Stomach (tissue), 9 donors: ENCODE data around the gene RNF151. TPM values are rescaled to one million over a fixed set of nuclear protein-coding genes. Genes with fewer than 3 reads are reported as not detected.

Source experiments
- DNase-seq, 2 donors: peaks; one replicate each; pipeline versions ENCODE4 v3.0.0 to v3.0.0-alpha.2; 2013 to 2019
- H3K27ac ChIP-seq, 5 donors: fragments of 200-600 bp in 4 of 5; sonication (generic) in 4 of 5; one replicate each; pipeline ENCODE4 v1.5.1; 2013 to 2019; ENCODE audit warnings: mild to moderate bottlenecking in 1 of 5, moderate library complexity in 1 of 5
- H3K27me3 ChIP-seq, 3 donors: fragments of 200-600 bp; sonication (generic); one replicate each; pipeline ENCODE4 v1.5.1; 2017 to 2019; ENCODE audit warnings: mixed run types in 1 of 3
- H3K36me3 ChIP-seq, 4 donors: fragments of 200-600 bp; sonication (generic); 1 replicate in 3 of 4; 2 replicates in 1 of 4; pipeline ENCODE4 v1.5.1; 2016 to 2019
- H3K4me1 ChIP-seq, 4 donors: fragments of 200-600 bp; sonication (generic); one replicate each; pipeline ENCODE4 v1.5.1; 2016 to 2019
- H3K4me3 ChIP-seq, 4 donors: fragments of 200-600 bp; sonication (generic) in 3 of 4; one replicate each; pipeline ENCODE4 v1.5.1; 2016 to 2019; ENCODE audit warnings: mild to moderate bottlenecking in 1 of 4
- H3K9me3 ChIP-seq, 4 donors: fragments of 200-600 bp; sonication (generic); one replicate each; pipeline ENCODE4 v1.5.1; 2016 to 2019
- CTCF ChIP-seq, 7 experiments: fragments of 450-650 bp in 4 of 7; fragments of 200-600 bp in 3 of 7; sonication (generic) in 3 of 7; IDR thresholded peaks; one replicate each; pipeline ENCODE4 v1.5.1; 2016 to 2019; ENCODE audit warnings: antibody characterized with exemption in 7 of 7, control low read depth in 2 of 7, mild to moderate bottlenecking in 1 of 7
- EP300 ChIP-seq: sonication (generic); formaldehyde crosslinking; IDR thresholded peaks from one replicate; pipeline ENCODE4 v1.6.1; 2017; ENCODE audit warnings: antibody characterized with exemption
- POLR2A ChIP-seq, 4 donors: fragments of 450-650 bp; IDR thresholded peaks; one replicate each; pipeline ENCODE4 v1.6.1; 2016; ENCODE audit warnings: antibody characterized with exemption in 4 of 4, control low read depth in 2 of 4, mild to moderate bottlenecking in 1 of 4, moderate library complexity in 1 of 4
- POLR2AphosphoS5 ChIP-seq, 3 donors: sonication (generic); formaldehyde crosslinking; IDR thresholded peaks; one replicate each; pipeline ENCODE4 v1.6.1; 2016; ENCODE audit warnings: antibody characterized with exemption in 3 of 3
- WGBS, 5 donors: extraction: QIAGEN DNeasy Blood & Tissue Kit in 3 of 5; methylation state at CpG; one replicate each; pipeline versions ENCODE4 v1.1.5 to v1.1.7; 2013 to 2018; 5-methylcytosine and 5-hydroxymethylcytosine counted together
- intact Hi-C: fragments of 100-400 bp; cut with DNase I; formaldehyde crosslinking; loops from one replicate; pipeline ENCODE4 v1.15.1; 2023; ENCODE audit warnings: low total_unique reads
- polyA plus RNA-seq, 3 donors: library from polyadenylated mRNA; stranded (reverse); fragments of 200-250 nt; gene quantifications; one replicate each; pipeline ENCODE4 v1.2.3, GENCODE V29; 2013
- total RNA-seq, 5 donors: library from RNA; depleted of rRNA; stranded (reverse); fragments of >200 nt; gene quantifications; one replicate each; pipeline versions ENCODE4 v1.1.0 to v1.2.3, GENCODE V29; 2014 to 2016
- donor health status: healthy with polysubstance abuse.
- donor health status: Bipolar disorder and iron deficiency.
- donor health status: healthy.

The RNF151 gene
- total and polyA plus RNA-seq, 8 donors, result not detected

- Histone ChIP-seq H3K27me3 (peaks cover 0 to 34% (median 0%) of the 10 kb centered on the region in 3 donors), H3K4me1 (peaks cover 20 to 41% (median 31%) of the 10 kb centered on the region in 4 donors), H3K36me3 (peaks cover 34 to 38% (median 37%) of the 10 kb centered on the region in 4 donors), H3K4me3 (peak overlapping the region; percentile 97 to 100 (median 100)), H3K27ac (peak overlapping the region in 3 of 5 donors; percentile 92 to 94 (median 92)), H3K9me3 (no peaks in the 10 kb centered on the region)
- 1 to 5% (median 2%) methylated on average over 18 to 22 of the region's 22 CpGs for WGBS, 5 donors
- intact Hi-C loops, result no loop called here
- DNase-seq, result peak in 1 of 2 donors; percentile 53
- TF ChIP-seq EP300 (no peak), POLR2AphosphoS5 (IDR thresholded peaks at IDR 0.05) (no peak), CTCF (IDR thresholded peaks at IDR 0.05) (no peak), POLR2A (IDR thresholded peaks at IDR 0.05) (no peak)
These were observed 5.8 kb downstream of the RNF151 start for GRCh38 chr16:1972490-1972877.

- DNase-seq, result no peak
- peaks cover 21 to 44% (median 36%) of the 10 kb centered on the region in 4 donors for H3K4me1 ChIP-seq
- intact Hi-C loops, result no loop called here
- WGBS, 5 donors, result 89 to 93% (median 91%) methylated on average over 14 to 16 of the region's 16 CpGs
- peak overlapping the region in 2 of 4 donors; percentile 97 to 99 for H3K4me3 ChIP-seq
- TF ChIP-seq CTCF (IDR thresholded peaks at IDR 0.05) (no peak), POLR2A (IDR thresholded peaks at IDR 0.05) (no peak), EP300 (no peak), POLR2AphosphoS5 (IDR thresholded peaks at IDR 0.05) (no peak)
- H3K27ac ChIP-seq, result no peak overlapping the region
- H3K9me3 ChIP-seq, result no peaks in the 10 kb centered on the region
- peaks cover 0 to 45% (median 3%) of the 10 kb centered on the region in 3 donors for H3K27me3 ChIP-seq
- peaks cover 43 to 49% (median 48%) of the 10 kb centered on the region in 4 donors for H3K36me3 ChIP-seq
These were observed 7.0 kb downstream of the RNF151 start for GRCh38 chr16:1973461-1974156.

- 92 to 95% (median 93%) methylated on average over 30 to 42 of the region's 42 CpGs for WGBS, 5 donors
- H3K27ac ChIP-seq, result no peak overlapping the region
- no peak overlapping the region for H3K4me3 ChIP-seq
- intact Hi-C loops, result no loop called here
- peaks cover 43 to 53% (median 52%) of the 10 kb centered on the region in 4 donors for H3K36me3 ChIP-seq
- H3K27me3 ChIP-seq, result peaks cover 0 to 53% (median 11%) of the 10 kb centered on the region in 3 donors
- H3K4me1 ChIP-seq, result peaks cover 24 to 49% (median 44%) of the 10 kb centered on the region in 4 donors
- no peak for DNase-seq
- no peaks in the 10 kb centered on the region for H3K9me3 ChIP-seq
- no peak for TF ChIP-seq POLR2A (IDR thresholded peaks at IDR 0.05)
These were observed 7.8 kb downstream of the RNF151 start for GRCh38 chr16:1974157-1975070.

GRCh38 chr16:1975432-1976215, 9.0 kb downstream of the RNF151 start:
- H3K9me3 ChIP-seq, result no peaks in the 10 kb centered on the region
- H3K27me3 ChIP-seq, result peaks cover 2 to 65% (median 24%) of the 10 kb centered on the region in 3 donors
- peaks cover 43 to 53% (median 52%) of the 10 kb centered on the region in 4 donors for H3K36me3 ChIP-seq
- DNase-seq, result no peak
- H3K4me3 ChIP-seq, result no peak overlapping the region
- intact Hi-C loops, result no loop called here
- no peak overlapping the region for H3K27ac ChIP-seq
- 88 to 94% (median 91%) methylated on average over 13 to 33 of the region's 33 CpGs for WGBS, 5 donors
- H3K4me1 ChIP-seq, result peaks cover 35 to 57% (median 51%) of the 10 kb centered on the region in 4 donors
- TF ChIP-seq CTCF (IDR thresholded peaks at IDR 0.05) (no peak), POLR2A (IDR thresholded peaks at IDR 0.05) (no peak), EP300 (no peak), POLR2AphosphoS5 (IDR thresholded peaks at IDR 0.05) (no peak)
